Sigmoid colon (tissue), 7 donors: ENCODE measurements around the gene ABI3. TPM values are rescaled to one million over a fixed set of nuclear protein-coding genes. Genes with fewer than 3 reads are reported as not detected.
A peak's percentile ranks its signal among the peaks of the same experiment; 100 is the strongest.

Source experiments
- DNase-seq: peaks from one replicate; pipeline ENCODE4 v3.0.0-alpha.2; 2019
- H3K27ac ChIP-seq, 4 donors: fragments of 200-600 bp; sonication (generic); one replicate each; pipeline ENCODE4 v1.5.1; 2016 to 2019; ENCODE audit warnings: mild to moderate bottlenecking in 1 of 4
- H3K27me3 ChIP-seq, 3 donors: fragments of 200-600 bp; sonication (generic); one replicate each; pipeline ENCODE4 v1.5.1; 2019; ENCODE audit warnings: mild to moderate bottlenecking in 1 of 3
- H3K36me3 ChIP-seq, 4 donors: fragments of 200-600 bp; sonication (generic); one replicate each; pipeline ENCODE4 v1.5.1; 2016 to 2019
- H3K4me1 ChIP-seq, 4 donors: fragments of 200-600 bp; sonication (generic); one replicate each; pipeline ENCODE4 v1.5.1; 2017 to 2019
- H3K4me3 ChIP-seq, 4 donors: fragments of 200-600 bp; sonication (generic); one replicate each; pipeline ENCODE4 v1.5.1; 2017 to 2019; ENCODE audit warnings: mild to moderate bottlenecking in 2 of 4, moderate library complexity in 1 of 4
- H3K9me3 ChIP-seq, 4 donors: fragments of 200-600 bp in 3 of 4; sonication (generic) in 3 of 4; one replicate each; pipeline versions ENCODE4 v1.5.1 to v1.6.1; 2013 to 2019
- CTCF ChIP-seq, 4 experiments: fragments of 450-650 bp in 3 of 4; fragments of 200-600 bp in 1 of 4; IDR thresholded peaks; one replicate each; pipeline ENCODE4 v1.5.1; 2016 to 2019; ENCODE audit warnings: antibody characterized with exemption in 4 of 4, mild to moderate bottlenecking in 3 of 4, moderate library complexity in 2 of 4
- EP300 ChIP-seq, 4 donors: sonication (generic); formaldehyde crosslinking; IDR thresholded peaks; one replicate each; pipeline ENCODE4 v1.6.1; 2017; ENCODE audit warnings: antibody characterized with exemption in 4 of 4
- POLR2A ChIP-seq, 2 donors: fragments of 450-650 bp; IDR thresholded peaks; one replicate each; pipeline ENCODE4 v1.6.1; 2016; ENCODE audit warnings: antibody characterized with exemption in 2 of 2, mild to moderate bottlenecking in 2 of 2, moderate library complexity in 2 of 2
- POLR2AphosphoS5 ChIP-seq, 4 donors: sonication (generic); formaldehyde crosslinking; IDR thresholded peaks; one replicate each; pipeline ENCODE4 v1.6.1; 2017; ENCODE audit warnings: antibody characterized with exemption in 4 of 4
- WGBS, 2 donors: extraction: QIAGEN DNeasy Blood & Tissue Kit; methylation state at CpG; one replicate each; pipeline ENCODE4 v1.1.7; 2013; 5-methylcytosine and 5-hydroxymethylcytosine counted together
- intact Hi-C: fragments of 100-400 bp; cut with DNase I; formaldehyde crosslinking; loops from one replicate; pipeline ENCODE4 v1.15.1; 2023
- polyA plus RNA-seq, 3 donors: library from polyadenylated mRNA; stranded (reverse); fragments of 200-250 nt; gene quantifications; one replicate each; pipeline ENCODE4 v1.2.3, GENCODE V29; 2013
- total RNA-seq, 4 donors: library from RNA; depleted of rRNA; stranded (reverse); fragments of >200 nt; gene quantifications; one replicate each; pipeline ENCODE4 v1.1.0, GENCODE V29; 2016
- donor health status: healthy with polysubstance abuse.
- donor health status: Bipolar disorder and iron deficiency.
- donor health status: healthy.

The ABI3 gene
- total and polyA plus RNA-seq, 7 donors = 1.8 to 16.0 (median 7.1) TPM

- Histone ChIP-seq H3K27ac (no peak overlapping the region), H3K27me3 (peaks cover 20 to 63% (median 51%) of the 10 kb centered on the region in 3 donors), H3K4me3 (no peak overlapping the region), H3K36me3 (no peaks in the 10 kb centered on the region), H3K4me1 (peaks cover 0 to 38% (median 34%) of the 10 kb centered on the region in 4 donors), H3K9me3 (no peaks in the 10 kb centered on the region)
- WGBS, 2 donors = 81 to 83% methylated on average over 3 of the region's 3 CpGs
- TF ChIP-seq EP300 (IDR thresholded peaks at IDR 0.05) = no peak
- TF ChIP-seq POLR2A (IDR thresholded peaks at IDR 0.05) = no peak
- no peak for TF ChIP-seq POLR2AphosphoS5 (IDR thresholded peaks at IDR 0.05)
- no peak for TF ChIP-seq CTCF (IDR thresholded peaks at IDR 0.05)
- intact Hi-C loops = loop anchor here (2.0 to 5.0 kb wide), 2 partner anchors 35 to 46 kb away; no protein-coding TSS in a partner anchor
- no peak for DNase-seq
Measured at GRCh38 chr17:49226771-49227435, 16.4 kb downstream of the ABI3 start.

- 23 to 25% methylated on average over 5 of the region's 5 CpGs for WGBS, 2 donors
- DNase-seq = peak; percentile 87
- Histone ChIP-seq H3K9me3 (no peaks in the 10 kb centered on the region), H3K27ac (no peak overlapping the region), H3K27me3 (peaks cover 20 to 55% (median 43%) of the 10 kb centered on the region in 3 donors), H3K36me3 (no peaks in the 10 kb centered on the region), H3K4me3 (no peak overlapping the region), H3K4me1 (peaks cover 0 to 38% (median 34%) of the 10 kb centered on the region in 4 donors)
- TF ChIP-seq POLR2A (IDR thresholded peaks at IDR 0.05) = no peak
- no peak for TF ChIP-seq POLR2AphosphoS5 (IDR thresholded peaks at IDR 0.05)
- peak; percentile 45 to 71 (median 69) for TF ChIP-seq CTCF (IDR thresholded peaks at IDR 0.05)
- intact Hi-C loops = loop anchor here (2.0 to 5.0 kb wide), 2 partner anchors 35 to 47 kb away; no protein-coding TSS in a partner anchor
Measured at GRCh38 chr17:49227436-49228261, 17.1 kb downstream of the ABI3 start.

GRCh38 chr17:49229076-49229804 lies 18.7 kb downstream of the ABI3 start:
- Histone ChIP-seq H3K4me3 (peak overlapping the region in 2 of 4 donors; percentile 65 to 68), H3K27me3 (peaks cover 12 to 39% (median 28%) of the 10 kb centered on the region in 3 donors)
- DNase-seq = no peak

More at GRCh38 chr17:49229076-49229804, 18.7 kb downstream of the ABI3 start:
- Histone ChIP-seq H3K9me3 (no peaks in the 10 kb centered on the region), H3K4me1 (peaks cover 0 to 27% (median 24%) of the 10 kb centered on the region in 4 donors), H3K27ac (no peak overlapping the region), H3K36me3 (no peaks in the 10 kb centered on the region)
- TF ChIP-seq CTCF (IDR thresholded peaks at IDR 0.05) (no peak), POLR2AphosphoS5 (IDR thresholded peaks at IDR 0.05) (no peak), EP300 (IDR thresholded peaks at IDR 0.05) (no peak), POLR2A (IDR thresholded peaks at IDR 0.05) (no peak)
- WGBS, 2 donors = 68 to 76% methylated on average over 6 of the region's 6 CpGs
- intact Hi-C loops = loop anchor here (5.0 kb wide), 1 partner anchor 37 kb away; no protein-coding TSS in a partner anchor
